Activated effector memory CD4-positive, alpha-beta T cell treated with Interleukin-2 at 50 U/mL for 16 hours (primary cell): ENCODE results near the gene GNB2.
"Not testable (repeated sequence)": the region's sequence is repeated elsewhere in the genome, so short reads cannot be mapped to it uniquely, and the experiment has no call there.

ENCODE experiments used
- DNase-seq: peaks from one replicate; pipeline ENCODE4 v3.0.0-alpha.2; 2020

Gene GNB2

DNA sequence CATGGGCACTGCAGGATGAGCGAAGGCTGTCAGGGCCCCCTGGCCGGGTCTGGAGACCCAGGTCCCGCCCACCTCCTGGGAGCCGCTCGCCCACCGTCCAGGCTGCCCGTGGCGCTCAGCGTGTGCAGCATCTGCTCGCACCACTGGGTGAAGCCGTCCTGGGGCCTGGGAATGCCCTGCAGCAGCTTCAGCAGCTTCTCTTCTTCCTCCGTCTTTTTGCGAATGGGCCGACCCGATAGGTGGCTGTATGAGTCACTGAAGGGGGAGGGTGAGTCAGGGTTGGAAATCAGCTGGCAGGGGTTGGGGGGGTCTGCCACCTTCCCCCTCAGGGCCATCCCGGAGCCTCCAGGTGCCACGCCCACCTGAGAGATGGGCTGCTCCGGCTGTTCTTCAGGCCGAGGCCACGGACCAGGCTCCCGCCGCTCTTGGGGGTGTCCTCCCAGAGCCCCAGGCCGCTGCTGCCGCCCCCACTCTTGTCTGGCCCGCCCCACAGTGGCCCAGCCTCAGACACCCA, 8.7 kb downstream of the GNB2 start:
- no peak for DNase-seq

GRCh38 chr7:100682991-100683658, 9.6 kb downstream of the GNB2 start:
- no peak for DNase-seq

GRCh38 chr7:100683659-100684533, 10.4 kb downstream of the GNB2 start:
- DNase-seq, result no peak

GRCh38 chr7:100684534-100685042, 11.0 kb downstream of the GNB2 start:
- no peak for DNase-seq

GRCh38 chr7:100685049-100685605, 11.6 kb downstream of the GNB2 start:
- DNase-seq, result no peak

DNA sequence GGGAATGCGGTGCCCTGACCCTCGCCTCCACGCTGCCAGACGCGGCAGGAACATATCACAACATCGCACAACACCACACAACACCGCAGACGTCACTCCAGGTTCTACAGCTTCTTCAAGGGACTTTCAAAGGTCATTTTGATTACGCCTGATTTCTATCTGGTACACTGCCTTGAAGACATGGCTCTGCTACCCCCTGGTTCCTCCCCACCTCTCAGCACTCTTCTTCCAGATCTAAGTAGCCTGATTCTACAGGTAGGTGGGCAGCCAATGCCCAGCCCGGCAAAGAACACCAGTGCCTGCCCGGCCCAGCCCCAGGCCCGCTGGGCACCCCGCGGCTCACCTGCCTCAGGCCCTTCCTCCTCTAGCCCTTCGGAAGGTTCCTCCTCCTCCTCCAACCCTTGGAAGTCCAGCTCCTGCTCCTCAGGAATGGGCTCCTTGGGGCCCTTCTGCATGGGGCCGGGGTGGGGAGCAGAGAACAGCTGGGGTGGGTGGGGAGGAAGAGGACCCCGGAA, 12.1 kb downstream of the GNB2 start:
- DNase-seq, result no peak

DNA sequence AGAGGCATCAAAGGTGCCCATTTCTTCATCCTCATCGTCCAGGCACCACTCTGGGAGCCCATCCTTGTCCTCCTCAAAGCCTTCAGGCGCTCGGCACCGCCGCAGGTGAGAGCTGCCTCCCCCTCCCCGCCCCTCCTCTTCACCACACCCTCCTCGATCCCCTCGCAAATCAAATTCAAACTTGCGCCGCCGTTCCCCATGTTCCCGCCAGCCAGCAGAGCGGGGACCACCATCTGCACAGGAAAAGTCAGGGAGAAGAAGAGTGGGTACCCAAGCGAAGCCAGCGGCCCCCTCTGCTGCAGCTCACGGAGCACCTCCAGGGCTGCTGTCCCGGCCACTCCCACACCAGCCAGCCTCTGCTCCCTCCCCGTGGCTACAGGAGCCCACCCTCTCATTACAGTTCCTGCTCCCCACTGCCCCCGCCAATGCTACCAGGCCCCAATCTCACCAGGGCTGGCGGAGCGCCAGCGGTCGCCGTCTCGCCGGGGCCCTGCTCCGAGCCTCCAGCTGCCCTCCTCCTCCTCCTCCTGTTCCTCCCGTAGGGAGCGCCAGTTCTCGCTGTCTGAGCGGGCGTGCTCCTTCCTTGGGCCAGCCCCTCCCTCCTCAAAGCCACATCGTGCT, 12.8 kb downstream of the GNB2 start:
- DNase-seq, result no peak

GRCh38 chr7:100686822-100687211, 13.3 kb downstream of the GNB2 start:
- no peak for DNase-seq

DNA sequence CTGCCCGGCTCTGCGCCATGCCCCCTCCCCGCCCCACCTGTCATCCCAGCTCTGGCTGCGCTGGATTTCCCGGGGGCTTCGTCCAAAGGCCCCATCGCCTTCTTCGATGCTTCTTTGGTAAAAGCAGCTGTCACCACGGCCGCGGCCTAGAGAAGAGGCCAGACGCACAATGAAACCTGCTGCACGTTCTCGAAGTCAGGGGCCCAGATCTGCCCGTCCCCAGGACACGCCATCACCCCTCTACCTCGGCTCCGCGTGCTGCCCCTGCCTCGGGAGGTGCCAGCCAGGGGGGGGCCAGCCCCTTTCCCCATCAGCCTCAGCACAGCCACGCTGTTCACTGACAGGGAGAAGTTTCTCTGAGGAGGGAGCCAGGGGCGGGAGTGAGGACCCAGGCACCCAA, 13.7 kb downstream of the GNB2 start:
- no peak for DNase-seq

DNA sequence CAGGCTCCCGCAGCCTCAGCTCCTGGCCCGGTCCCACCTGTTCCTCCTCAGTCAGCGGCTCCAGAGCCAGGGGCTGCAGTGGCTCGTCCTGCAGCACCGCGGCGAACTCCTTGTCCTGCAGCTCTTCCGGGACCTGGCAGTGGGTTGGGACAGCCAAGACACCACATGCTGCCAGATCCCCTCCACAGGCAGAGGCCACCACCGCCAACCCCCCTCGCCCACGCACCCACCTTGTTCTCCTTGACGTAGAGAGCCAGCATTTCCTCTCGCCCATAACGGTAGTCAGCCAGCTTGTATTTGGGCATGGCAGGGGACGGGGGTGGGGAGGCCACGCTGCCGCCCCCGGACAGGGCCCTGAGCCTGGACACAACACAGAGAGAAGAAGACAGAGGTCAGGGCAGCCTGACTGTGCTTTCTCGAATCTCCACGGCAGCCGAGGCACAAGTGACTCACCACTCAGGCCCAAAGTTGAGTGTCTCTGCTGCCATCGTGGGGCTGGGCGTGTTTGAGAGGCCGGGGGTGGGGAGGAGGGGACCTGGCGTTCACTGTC, 14.3 kb downstream of the GNB2 start:
- DNase-seq, result no peak

DNA sequence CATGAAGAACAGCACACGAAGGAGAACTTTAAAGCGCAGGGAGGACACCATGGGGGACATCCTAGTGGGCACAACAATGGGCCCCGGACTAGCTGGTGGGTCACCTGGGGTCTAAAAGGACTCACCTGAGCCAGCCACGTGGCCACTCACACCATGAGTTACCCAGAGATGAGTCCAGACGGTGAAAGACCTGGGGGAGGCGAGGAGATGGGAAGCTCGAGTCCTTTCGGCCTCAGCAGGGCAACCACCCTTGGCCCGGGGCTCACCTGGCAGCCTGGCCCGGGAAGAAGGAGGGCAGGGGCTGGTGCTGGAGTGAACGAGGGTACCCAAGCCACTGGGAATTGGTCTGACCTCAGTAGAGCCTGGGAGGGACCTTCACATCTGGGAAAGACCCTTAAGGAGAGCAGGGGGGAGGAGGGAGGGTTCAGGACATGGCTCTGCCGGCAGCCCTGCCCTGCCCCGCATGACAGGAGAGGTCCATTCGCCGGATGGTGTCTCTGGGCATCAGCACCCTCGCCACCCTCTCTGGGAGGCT, 14.9 kb downstream of the GNB2 start:
- no peak for DNase-seq

DNA sequence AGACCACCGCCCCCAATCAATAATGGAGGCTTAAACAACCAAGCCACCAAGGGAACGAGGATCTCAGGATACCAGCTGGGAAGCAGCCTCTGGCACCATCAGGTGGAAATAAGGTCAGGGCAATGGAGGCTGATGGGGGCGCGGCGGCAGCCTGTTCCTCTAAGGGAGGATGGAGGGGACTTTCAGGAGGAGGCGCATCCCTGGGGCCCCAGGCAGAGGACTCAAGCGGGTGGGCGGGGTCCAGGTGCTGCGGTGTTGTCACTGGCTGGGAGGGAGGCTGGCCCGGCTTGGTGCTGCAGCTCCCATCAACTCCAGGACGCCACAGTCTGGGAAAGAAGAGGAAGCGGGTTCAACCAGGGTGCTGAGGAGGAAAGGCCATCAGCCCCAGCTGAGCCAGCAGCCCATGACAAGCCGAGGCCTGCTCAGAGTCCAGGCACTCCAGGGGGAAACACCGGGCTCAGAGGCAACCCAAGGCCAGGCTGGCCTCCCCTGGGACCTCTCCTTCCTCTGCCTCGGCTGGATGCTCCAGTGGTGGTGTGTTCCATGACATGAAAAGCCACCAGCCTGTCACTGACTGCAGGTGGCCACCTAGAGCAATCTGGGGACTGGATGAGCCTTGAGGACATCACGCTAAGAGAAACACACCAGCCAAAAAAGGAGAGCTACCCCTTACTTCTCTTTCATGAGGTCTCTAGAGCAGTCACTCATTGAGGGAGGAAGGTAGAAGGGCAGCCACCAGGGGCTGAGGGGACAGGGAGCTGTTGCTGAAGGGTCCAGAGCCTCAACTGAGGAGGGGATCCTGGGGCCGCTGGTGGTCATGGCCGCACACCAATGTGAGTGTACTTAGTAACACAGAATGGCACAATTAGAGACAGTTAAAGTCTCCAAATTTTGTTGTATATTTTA, 15.9 kb downstream of the GNB2 start:
- DNase-seq, result no peak

- peak; percentile 68 for DNase-seq
Measured at GRCh38 chr7:100691676-100692577, 18.4 kb downstream of the GNB2 start.

GRCh38 chr7:100692578-100692961, 19.0 kb downstream of the GNB2 start:
- no peak for DNase-seq

GRCh38 chr7:100693312-100694097, 20.0 kb downstream of the GNB2 start:
- no peak for DNase-seq

- DNase-seq, result peak; percentile 62
Measured at GRCh38 chr7:100694098-100694745, 20.7 kb downstream of the GNB2 start, which contains the start of gene GIGYF1. TSS of gene GIGYF1 (minus strand) at chr7:100694250. CDS start at chr7:100688238, 6,012 bp downstream.

- DNase-seq, result no peak
Measured at GRCh38 chr7:100696123-100696521, 22.6 kb downstream of the GNB2 start.

- DNase-seq, result no peak
Measured at GRCh38 chr7:100699018-100699417, 25.5 kb downstream of the GNB2 start.

GRCh38 chr7:100701089-100701488, 27.5 kb downstream of the GNB2 start:
- not testable (repeated sequence) for DNase-seq
